GM18867 (cell line): ENCODE data around the gene SYCP2.

Source experiments
- ATAC-seq: cut with Tn5 transposase; IDR thresholded peaks from one replicate; pipeline ENCODE4 v1.9.1; 2021; ENCODE audit warnings: mild to moderate bottlenecking, moderate library complexity; ENCODE audit not compliant: unreplicated experiment

Gene SYCP2

GRCh38 chr20:59836767-59837166 is 96.7 kb downstream of the SYCP2 start:
- ATAC-seq: no peak

GRCh38 chr20:59835448-59836395 is 97.7 kb downstream of the SYCP2 start:
- ATAC-seq: no peak

- ATAC-seq: no peak
These were observed 98.4 kb downstream of the SYCP2 start for GRCh38 chr20:59835057-59835447.

GRCh38 chr20:59832406-59833363 is 100.8 kb downstream of the SYCP2 start:
- ATAC-seq: no peak

- no peak for ATAC-seq
These were observed 101.5 kb downstream of the SYCP2 start for GRCh38 chr20:59831916-59832270.

- no peak for ATAC-seq
These were observed 102.2 kb downstream of the SYCP2 start for GRCh38 chr20:59831024-59831915.

GRCh38 chr20:59830665-59831023 is 102.8 kb downstream of the SYCP2 start:
- no peak for ATAC-seq

GRCh38 chr20:59829786-59830664 is 103.4 kb downstream of the SYCP2 start:
- ATAC-seq: no peak

GRCh38 chr20:59829054-59829785 is 104.2 kb downstream of the SYCP2 start:
- no peak for ATAC-seq

GRCh38 chr20:59828125-59829053 is 105.0 kb downstream of the SYCP2 start:
- no peak for ATAC-seq

- no peak for ATAC-seq
These were observed 106.0 kb downstream of the SYCP2 start for GRCh38 chr20:59827138-59828056.

GRCh38 chr20:59825944-59826759 is 107.3 kb downstream of the SYCP2 start:
- ATAC-seq: no peak

GRCh38 chr20:59825563-59825920 is 107.9 kb downstream of the SYCP2 start:
- no peak for ATAC-seq

- ATAC-seq: no peak
These were observed 108.5 kb downstream of the SYCP2 start for GRCh38 chr20:59824711-59825562.
